Measurements from ENCODE around the gene ANGEL2. TPM values are rescaled to one million over a fixed set of nuclear protein-coding genes. Genes with fewer than 3 reads are reported as not detected.

ANGEL2 gene
- total and polyA plus RNA-seq, 2 of the 4 experiments (the other 2 are of a cell fraction) = 13.4 to 44.1 TPM

DNA sequence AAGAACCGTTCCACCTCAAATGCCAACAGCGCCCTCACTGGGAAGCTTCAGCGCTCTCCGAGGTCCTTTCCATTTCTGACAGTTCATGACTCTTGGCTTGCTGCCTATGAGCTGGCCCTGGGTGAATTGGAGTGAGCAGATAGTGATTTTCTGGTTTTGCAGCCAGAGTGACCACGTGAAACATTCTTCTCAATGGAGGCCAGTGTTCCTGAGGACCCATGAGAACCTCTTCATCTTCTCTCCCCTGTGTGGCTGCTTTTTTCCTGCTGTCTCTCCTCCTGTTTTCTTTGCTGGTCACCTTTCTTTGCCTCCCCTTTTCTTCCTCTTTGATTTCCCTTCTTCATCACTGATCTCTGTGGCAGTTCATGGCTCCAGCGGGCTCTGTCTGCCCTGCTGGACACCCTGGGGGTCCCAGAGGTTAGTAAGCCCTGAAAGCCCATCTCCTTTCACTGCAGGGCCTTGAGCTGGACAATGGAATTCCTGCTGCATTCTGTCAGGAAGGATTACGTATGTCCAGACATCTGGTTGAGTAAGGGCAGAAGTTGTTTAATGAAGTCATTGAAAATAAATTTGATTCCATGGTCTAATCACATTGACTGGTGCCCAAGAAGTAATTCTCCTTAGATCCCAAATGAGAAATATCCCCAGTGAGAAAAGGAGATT is 35.4 kb downstream of the ANGEL2 start:
- H4K5ac ChIP-seq (ENCODE audit: low read depth, low read length) = no peak overlapping the region
- H3K27ac ChIP-seq (ENCODE audit: insufficient read depth, low read length) = peak overlapping the region; percentile 57; the same call in 1 of the 2 replicates
- H4K8ac ChIP-seq (ENCODE audit: low read depth in 2 of 2, low read length in 2 of 2) = no peak overlapping the region
- H3K9me3 ChIP-seq (ENCODE audit: control insufficient read depth, insufficient read depth, low read length) = no peaks in the 10 kb centered on the region
- DNase-seq (peak; percentile 90), ATAC-seq (ENCODE audit: low read depth) (peak; percentile 68)
- dilution Hi-C loops (cut with HindIII; ENCODE audit: low sequenced_read_pairs, unreplicated experiment) = no loop called here
- H3K27me3 ChIP-seq (ENCODE audit: control insufficient read depth, insufficient read depth, low read length) = no peaks in the 10 kb centered on the region
- no TSS peak for BruUV-seq (replicated peaks)
- ChIA-PET POLR2A (ENCODE audit: unreplicated experiment) (no interaction called here), CTCF (interaction anchor here (2.8 kb wide), 1 partner anchor 15 kb away, joined by 10 read pairs; no protein-coding TSS in a partner anchor)
- H3K4me3 ChIP-seq (ENCODE audit: insufficient read depth, low read depth, low read length) = no peak overlapping the region
- WGBS, 2 experiments (ENCODE audit: extremely low coverage in 2 of 2, insufficient read length in 1 of 2) = no CpG with 5 or more reads among the region's 7 CpGs
- H2AFZ ChIP-seq (replicated peaks; ENCODE audit: low read length, poor library complexity) = no peak overlapping the region
- H3K14ac ChIP-seq (replicated peaks; ENCODE audit: low read depth, low read length) = no peak overlapping the region
- intact Hi-C loops (cut with micrococcal nuclease) = no loop called here
- H2BK5ac ChIP-seq (ENCODE audit: low read depth, low read length, poor library complexity, severe bottlenecking) = no peak overlapping the region
- no peaks in the 10 kb centered on the region for H4K20me1 ChIP-seq (ENCODE audit: insufficient read depth, low read length)
- no peaks in the 10 kb centered on the region for H3K79me1 ChIP-seq (ENCODE audit: low read depth in 1 of 2, low read length in 2 of 2)
- no peak overlapping the region for H2AK5ac ChIP-seq (ENCODE audit: low read depth, low read length)
- no peak overlapping the region; the same call in 1 of the 2 replicates for H2BK20ac ChIP-seq (ENCODE audit: low read depth, low read length)
- H3K9me1 ChIP-seq (ENCODE audit: insufficient read depth, low read length) = no peaks in the 10 kb centered on the region
- H3K4me1 ChIP-seq (ENCODE audit: control insufficient read depth, insufficient read depth, low read length) = peaks cover 11% of the 10 kb centered on the region; the same call in 1 of the 2 replicates
- no peak overlapping the region; the same call in 1 of the 2 replicates for H2BK120ac ChIP-seq (ENCODE audit: low read depth, low read length)
- no peak overlapping the region for H4K91ac ChIP-seq (ENCODE audit: insufficient read depth, low read depth, low read length)
- no peak overlapping the region; the same call in 1 of the 2 replicates for H3K18ac ChIP-seq (ENCODE audit: low read depth, low read length)
- H3K36me3 ChIP-seq (ENCODE audit: control insufficient read depth, insufficient read depth, low read length) = peaks cover 4% of the 10 kb centered on the region
- no peak overlapping the region for H3K4ac ChIP-seq (ENCODE audit: low read depth, low read length)
- no peak overlapping the region for H2AK9ac ChIP-seq (replicated peaks; ENCODE audit: low read depth, low read length, poor library complexity)
- no peak overlapping the region for H3K9ac ChIP-seq (ENCODE audit: low read depth, low read length)
- in situ Hi-C loops (cut with MboI; ENCODE audit: low sequenced_read_pairs) = loop anchor here (25.0 kb wide), 1 partner anchor 318 kb away; no protein-coding TSS in a partner anchor
- H2BK15ac ChIP-seq (ENCODE audit: low read depth, low read length) = no peak overlapping the region
- H3K4me2 ChIP-seq (ENCODE audit: low read depth, low read length) = no peak overlapping the region
- H3K56ac ChIP-seq (ENCODE audit: extremely low read depth, insufficient read depth, low read length) = no peak overlapping the region
- no peak overlapping the region for H3K23ac ChIP-seq (ENCODE audit: low read depth, low read length)
- TF ChIP-seq MAFK (IDR thresholded peaks at IDR 0.05; ENCODE audit: low read depth, low read length) (no peak), CEBPB (IDR thresholded peaks at IDR 0.05; ENCODE audit: low read depth, low read length) (peak; percentile 65), CHD1 (IDR thresholded peaks at IDR 0.05; ENCODE audit: low read depth, low read length) (no peak), POLR2A (IDR thresholded peaks at IDR 0.05; ENCODE audit: low read depth, low read length) (no peak), NFE2L2 (IDR thresholded peaks at IDR 0.05; ENCODE audit: low read depth, low read length) (no peak), RCOR1 (IDR thresholded peaks at IDR 0.05; ENCODE audit: insufficient replicate concordance, low read length) (no peak), FOS (IDR thresholded peaks at IDR 0.05; ENCODE audit: low read depth, low read length) (no peak)
- TF ChIP-seq, protein P1, sequence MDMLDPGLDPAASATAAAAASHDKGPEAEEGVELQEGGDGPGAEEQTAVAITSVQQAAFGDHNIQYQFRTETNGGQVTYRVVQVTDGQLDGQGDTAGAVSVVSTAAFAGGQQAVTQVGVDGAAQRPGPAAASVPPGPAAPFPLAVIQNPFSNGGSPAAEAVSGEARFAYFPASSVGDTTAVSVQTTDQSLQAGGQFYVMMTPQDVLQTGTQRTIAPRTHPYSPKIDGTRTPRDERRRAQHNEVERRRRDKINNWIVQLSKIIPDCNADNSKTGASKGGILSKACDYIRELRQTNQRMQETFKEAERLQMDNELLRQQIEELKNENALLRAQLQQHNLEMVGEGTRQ (IDR thresholded peaks at IDR 0.05; ENCODE audit: low read depth, low read length) = no peak
- TF ChIP-seq, protein P2, sequence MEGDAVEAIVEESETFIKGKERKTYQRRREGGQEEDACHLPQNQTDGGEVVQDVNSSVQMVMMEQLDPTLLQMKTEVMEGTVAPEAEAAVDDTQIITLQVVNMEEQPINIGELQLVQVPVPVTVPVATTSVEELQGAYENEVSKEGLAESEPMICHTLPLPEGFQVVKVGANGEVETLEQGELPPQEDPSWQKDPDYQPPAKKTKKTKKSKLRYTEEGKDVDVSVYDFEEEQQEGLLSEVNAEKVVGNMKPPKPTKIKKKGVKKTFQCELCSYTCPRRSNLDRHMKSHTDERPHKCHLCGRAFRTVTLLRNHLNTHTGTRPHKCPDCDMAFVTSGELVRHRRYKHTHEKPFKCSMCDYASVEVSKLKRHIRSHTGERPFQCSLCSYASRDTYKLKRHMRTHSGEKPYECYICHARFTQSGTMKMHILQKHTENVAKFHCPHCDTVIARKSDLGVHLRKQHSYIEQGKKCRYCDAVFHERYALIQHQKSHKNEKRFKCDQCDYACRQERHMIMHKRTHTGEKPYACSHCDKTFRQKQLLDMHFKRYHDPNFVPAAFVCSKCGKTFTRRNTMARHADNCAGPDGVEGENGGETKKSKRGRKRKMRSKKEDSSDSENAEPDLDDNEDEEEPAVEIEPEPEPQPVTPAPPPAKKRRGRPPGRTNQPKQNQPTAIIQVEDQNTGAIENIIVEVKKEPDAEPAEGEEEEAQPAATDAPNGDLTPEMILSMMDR (conservative IDR thresholded peaks at IDR 0.05; ENCODE audit: low read depth, low read length) = 0 out of 2 replicates have a peak, but pooled peaks have one; percentile 11
